HG03045 (cell line): ENCODE measurements around the gene PHF23.
"Not testable (repeated sequence)": the region's sequence is repeated elsewhere in the genome, so short reads cannot be mapped to it uniquely, and the experiment has no call there.

Experiments
- ATAC-seq: cut with Tn5 transposase; IDR thresholded peaks from one replicate; pipeline ENCODE4 v1.9.1; 2021; ENCODE audit warnings: mild to moderate bottlenecking, moderate library complexity; ENCODE audit not compliant: unreplicated experiment

Gene PHF23

GRCh38 chr17:7259555-7259889 is 20.3 kb upstream of the PHF23 start:
- ATAC-seq: no peak

- no peak for ATAC-seq
Measured at GRCh38 chr17:7258731-7259554, 19.7 kb upstream of the PHF23 start.

- ATAC-seq: no peak
Measured at GRCh38 chr17:7256766-7257456, 17.7 kb upstream of the PHF23 start.

GRCh38 chr17:7254511-7254910 is 15.3 kb upstream of the PHF23 start:
- no peak for ATAC-seq

GRCh38 chr17:7253082-7253481 is 13.8 kb upstream of the PHF23 start:
- ATAC-seq: no peak

GRCh38 chr17:7252176-7253043 is 13.2 kb upstream of the PHF23 start, which contains the start of gene ELP5:
ELP5 (plus strand) TSS chr17:7252215; CDS start chr17:7252551, 336 bp downstream.
- ATAC-seq: peak; percentile 52

- ATAC-seq: peak; percentile 77
Measured at GRCh38 chr17:7251661-7252175, 12.5 kb upstream of the PHF23 start, which contains the start of gene CTDNEP1. CTDNEP1 (minus strand) TSS chr17:7251734; CDS start chr17:7251296, 438 bp downstream.

- ATAC-seq: peak; percentile 6
Measured at GRCh38 chr17:7250695-7251627, 11.7 kb upstream of the PHF23 start.

- ATAC-seq: no peak
Measured at GRCh38 chr17:7249830-7250229, 10.6 kb upstream of the PHF23 start.

- ATAC-seq: no peak
Measured at GRCh38 chr17:7249214-7249613, 10.0 kb upstream of the PHF23 start.

- no peak for ATAC-seq
Measured at GRCh38 chr17:7248796-7249195, 9.5 kb upstream of the PHF23 start.

GRCh38 chr17:7246779-7247178 is 7.5 kb upstream of the PHF23 start:
- no peak for ATAC-seq

- ATAC-seq: not testable (repeated sequence)
Measured at GRCh38 chr17:7243838-7244237, 4.6 kb upstream of the PHF23 start.

- no peak for ATAC-seq
Measured at GRCh38 chr17:7243453-7243729, 4.1 kb upstream of the PHF23 start.

GRCh38 chr17:7242717-7243452 is 3.6 kb upstream of the PHF23 start:
- ATAC-seq: peak; percentile 47

GRCh38 chr17:7241783-7242716 is 2.8 kb upstream of the PHF23 start, which contains the start of gene GABARAP:
GABARAP (minus strand) TSS chr17:7242449; CDS start chr17:7242330, 119 bp downstream.
- ATAC-seq: peak; percentile 34

GRCh38 chr17:7241090-7241733 is 2.0 kb upstream of the PHF23 start:
- ATAC-seq: no peak

GRCh38 chr17:7240375-7240774 is 1.1 kb upstream of the PHF23 start:
- no peak for ATAC-seq
